ENCODE results near the gene AKIRIN2. TPM values are rescaled to one million over a fixed set of nuclear protein-coding genes. Genes with fewer than 3 reads are reported as not detected.

Gene AKIRIN2
- total and polyA plus RNA-seq, 2 of the 13 experiments (the other 11 are each of a cell fraction or from before 2014, with no cell fraction given): 15.6 to 23.4 TPM

DNA sequence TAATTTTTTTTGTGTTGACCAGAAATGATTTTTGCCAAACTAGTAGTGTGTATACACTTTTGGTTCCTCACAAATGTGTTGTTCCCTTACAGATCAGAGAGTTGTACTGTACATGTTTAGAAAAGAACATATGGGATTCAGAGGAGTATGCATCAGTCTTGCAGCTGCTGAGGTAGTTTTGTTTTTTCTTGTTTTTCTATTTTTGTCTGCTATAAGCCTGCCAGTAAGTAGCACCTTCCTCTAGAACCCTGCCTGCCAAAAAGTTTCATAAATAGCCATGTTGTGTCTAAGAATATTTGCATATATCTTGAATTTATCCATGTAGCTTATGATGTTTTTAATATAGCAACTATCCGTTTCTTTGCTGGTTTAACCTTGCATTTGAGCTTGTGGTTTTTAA, 65.7 kb downstream of the AKIRIN2 start:
- FAIRE-seq (no peak), DNase-seq (ENCODE audit: low spot score) (no peak), ATAC-seq (no peak)
- Histone ChIP-seq H3K27ac (ENCODE audit: extremely low read length, insufficient read depth, low read length) (no peak overlapping the region), H4K20me1 (ENCODE audit: insufficient read depth, low read length) (no peaks in the 10 kb centered on the region), H3K9me3 (ENCODE audit: low read length) (no peaks in the 10 kb centered on the region), H3K79me2 (ENCODE audit: insufficient read depth, low read length) (no peaks in the 10 kb centered on the region), H3K9ac (ENCODE audit: insufficient read depth, low read depth, low read length) (no peak overlapping the region), H2AFZ (ENCODE audit: low read length) (no peak overlapping the region), H3K36me3 (replicated peaks in 1 of 2; ENCODE audit: control insufficient read depth in 1 of 2, insufficient read depth in 2 of 2, low read length in 2 of 2) (peaks cover 0 to 30% of the 10 kb centered on the region in 2 experiments; a peak in 4 of 5 replicates), H3K4me3 (replicated peaks in 1 of 3; ENCODE audit: insufficient read depth in 1 of 3, low read depth in 2 of 3, low read length in 3 of 3) (no peak overlapping the region), H3K27me3 (ENCODE audit: control insufficient read depth in 1 of 2, insufficient read depth in 2 of 2, low read length in 2 of 2) (no peaks in the 10 kb centered on the region), H3K4me2 (ENCODE audit: low read depth, low read length) (no peak overlapping the region), H3K4me1 (ENCODE audit: insufficient read depth, low read length) (no peaks in the 10 kb centered on the region)
- in situ Hi-C loops (cut with HindIII; ENCODE audit: extremely low pct_ligation_motif_present, low pct_unique_long_range_greater_than_20kb) (no loop called here), intact Hi-C loops (cut with micrococcal nuclease; ENCODE audit: unreplicated experiment) (no loop called here)
- no TSS peak for BruUV-seq (replicated peaks)
- CTCF ChIA-PET (ENCODE audit: low intra/inter-chr PET ratio, low total read pairs): no interaction called here
- TF ChIP-seq ZNF747 (CRISPR knock-in tag; IDR thresholded peaks at IDR 0.05; ENCODE audit: borderline replicate concordance) (no peak), IRX3 (CRISPR knock-in tag; IDR thresholded peaks at IDR 0.05; ENCODE audit: borderline replicate concordance, low read depth) (no peak), ZNF7 (CRISPR knock-in tag; IDR thresholded peaks at IDR 0.05) (no peak), ZNF292 (CRISPR knock-in tag; IDR thresholded peaks at IDR 0.05; ENCODE audit: borderline replicate concordance, low read depth) (no peak), TMF1 (CRISPR knock-in tag; IDR thresholded peaks at IDR 0.05; ENCODE audit: low read depth) (no peak), MTA1 (CRISPR knock-in tag; IDR thresholded peaks at IDR 0.05; ENCODE audit: borderline replicate concordance) (no peak), ZNF44 (CRISPR knock-in tag; IDR thresholded peaks at IDR 0.05) (no peak), PRPF4 (IDR thresholded peaks at IDR 0.05; ENCODE audit: low read depth, low read length, poor library complexity, severe bottlenecking) (no peak), MBNL3 (CRISPR knock-in tag; conservative IDR thresholded peaks at IDR 0.05) (no peak), ZNF607 (CRISPR knock-in tag; IDR thresholded peaks at IDR 0.05; ENCODE audit: borderline replicate concordance) (no peak)
- TF ChIP-seq, protein P1, sequence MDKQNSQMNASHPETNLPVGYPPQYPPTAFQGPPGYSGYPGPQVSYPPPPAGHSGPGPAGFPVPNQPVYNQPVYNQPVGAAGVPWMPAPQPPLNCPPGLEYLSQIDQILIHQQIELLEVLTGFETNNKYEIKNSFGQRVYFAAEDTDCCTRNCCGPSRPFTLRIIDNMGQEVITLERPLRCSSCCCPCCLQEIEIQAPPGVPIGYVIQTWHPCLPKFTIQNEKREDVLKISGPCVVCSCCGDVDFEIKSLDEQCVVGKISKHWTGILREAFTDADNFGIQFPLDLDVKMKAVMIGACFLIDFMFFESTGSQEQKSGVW (CRISPR knock-in tag; IDR thresholded peaks at IDR 0.05; ENCODE audit: borderline replicate concordance): no peak
- TF ChIP-seq, protein P2, sequence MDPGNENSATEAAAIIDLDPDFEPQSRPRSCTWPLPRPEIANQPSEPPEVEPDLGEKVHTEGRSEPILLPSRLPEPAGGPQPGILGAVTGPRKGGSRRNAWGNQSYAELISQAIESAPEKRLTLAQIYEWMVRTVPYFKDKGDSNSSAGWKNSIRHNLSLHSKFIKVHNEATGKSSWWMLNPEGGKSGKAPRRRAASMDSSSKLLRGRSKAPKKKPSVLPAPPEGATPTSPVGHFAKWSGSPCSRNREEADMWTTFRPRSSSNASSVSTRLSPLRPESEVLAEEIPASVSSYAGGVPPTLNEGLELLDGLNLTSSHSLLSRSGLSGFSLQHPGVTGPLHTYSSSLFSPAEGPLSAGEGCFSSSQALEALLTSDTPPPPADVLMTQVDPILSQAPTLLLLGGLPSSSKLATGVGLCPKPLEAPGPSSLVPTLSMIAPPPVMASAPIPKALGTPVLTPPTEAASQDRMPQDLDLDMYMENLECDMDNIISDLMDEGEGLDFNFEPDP (CRISPR knock-in tag; conservative IDR thresholded peaks at IDR 0.05): no peak
- TF ChIP-seq, protein P3, sequence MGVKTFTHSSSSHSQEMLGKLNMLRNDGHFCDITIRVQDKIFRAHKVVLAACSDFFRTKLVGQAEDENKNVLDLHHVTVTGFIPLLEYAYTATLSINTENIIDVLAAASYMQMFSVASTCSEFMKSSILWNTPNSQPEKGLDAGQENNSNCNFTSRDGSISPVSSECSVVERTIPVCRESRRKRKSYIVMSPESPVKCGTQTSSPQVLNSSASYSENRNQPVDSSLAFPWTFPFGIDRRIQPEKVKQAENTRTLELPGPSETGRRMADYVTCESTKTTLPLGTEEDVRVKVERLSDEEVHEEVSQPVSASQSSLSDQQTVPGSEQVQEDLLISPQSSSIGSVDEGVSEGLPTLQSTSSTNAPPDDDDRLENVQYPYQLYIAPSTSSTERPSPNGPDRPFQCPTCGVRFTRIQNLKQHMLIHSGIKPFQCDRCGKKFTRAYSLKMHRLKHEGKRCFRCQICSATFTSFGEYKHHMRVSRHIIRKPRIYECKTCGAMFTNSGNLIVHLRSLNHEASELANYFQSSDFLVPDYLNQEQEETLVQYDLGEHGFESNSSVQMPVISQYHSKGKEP (CRISPR knock-in tag; IDR thresholded peaks at IDR 0.05): no peak
- POLR2A ChIA-PET: no interaction called here
- WGBS (ENCODE audit: low lambda C conversion rate): 100% methylated on average over 1 of the region's 1 CpG
